ENCODE results near the gene PSMG3.

PSMG3 gene

GRCh38 chr7:1542329-1542728, 27.5 kb downstream of the PSMG3 start:
- ChIA-PET POLR2A (no interaction called here), CTCF (no interaction called here)

GRCh38 chr7:1541431-1542162, 28.2 kb downstream of the PSMG3 start:
- CTCF ChIA-PET: no interaction called here
- POLR2A ChIA-PET: no interaction called here
- no peak for DNase-seq (ENCODE audit: extremely low spot score)
- TF ChIP-seq LEF1 (IDR thresholded peaks at IDR 0.05; ENCODE audit: borderline replicate concordance) (no peak), TARDBP (IDR thresholded peaks at IDR 0.05) (no peak), SUZ12 (IDR thresholded peaks at IDR 0.05) (no peak), FOXA1 (IDR thresholded peaks at IDR 0.05) (no peak), NFRKB (IDR thresholded peaks at IDR 0.05) (no peak), PKNOX1 (IDR thresholded peaks at IDR 0.05) (no peak), CTBP1 (IDR thresholded peaks at IDR 0.05; ENCODE audit: borderline replicate concordance) (no peak), SP1 (IDR thresholded peaks at IDR 0.05) (no peak), ELF4 (IDR thresholded peaks at IDR 0.05) (no peak), ZNF384 (IDR thresholded peaks at IDR 0.05) (no peak), FOXK2 (IDR thresholded peaks at IDR 0.05) (no peak), HDGF (IDR thresholded peaks at IDR 0.05; ENCODE audit: borderline replicate concordance) (no peak), ARNT (IDR thresholded peaks at IDR 0.05) (no peak), FOXM1 (IDR thresholded peaks at IDR 0.05; ENCODE audit: borderline replicate concordance) (no peak), L3MBTL2 (conservative IDR thresholded peaks at IDR 0.05) (no peak)

More at GRCh38 chr7:1542329-1542728, 27.5 kb downstream of the PSMG3 start:
- DNase-seq (ENCODE audit: extremely low spot score): no peak
- TF ChIP-seq L3MBTL2 (conservative IDR thresholded peaks at IDR 0.05) (no peak), TARDBP (IDR thresholded peaks at IDR 0.05) (no peak), PKNOX1 (IDR thresholded peaks at IDR 0.05) (no peak), SUZ12 (IDR thresholded peaks at IDR 0.05) (no peak), BHLHE40 (IDR thresholded peaks at IDR 0.05; ENCODE audit: borderline replicate concordance) (no peak), FOXA1 (IDR thresholded peaks at IDR 0.05) (no peak), SP1 (IDR thresholded peaks at IDR 0.05) (no peak), HDGF (IDR thresholded peaks at IDR 0.05; ENCODE audit: borderline replicate concordance) (no peak), ELF4 (IDR thresholded peaks at IDR 0.05) (no peak), FOXM1 (IDR thresholded peaks at IDR 0.05; ENCODE audit: borderline replicate concordance) (no peak), LEF1 (IDR thresholded peaks at IDR 0.05; ENCODE audit: borderline replicate concordance) (no peak), NFRKB (IDR thresholded peaks at IDR 0.05) (no peak), ARNT (IDR thresholded peaks at IDR 0.05) (no peak), FOXK2 (IDR thresholded peaks at IDR 0.05) (no peak), CTBP1 (IDR thresholded peaks at IDR 0.05; ENCODE audit: borderline replicate concordance) (no peak), ZNF384 (IDR thresholded peaks at IDR 0.05) (no peak)

GRCh38 chr7:1540776-1541271, 29.0 kb downstream of the PSMG3 start:
- ChIA-PET CTCF (no interaction called here), POLR2A (no interaction called here)
- TF ChIP-seq FOXA1 (IDR thresholded peaks at IDR 0.05): no peak
- TF ChIP-seq CTBP1 (IDR thresholded peaks at IDR 0.05; ENCODE audit: borderline replicate concordance): no peak
- no peak for TF ChIP-seq PKNOX1 (IDR thresholded peaks at IDR 0.05)
- TF ChIP-seq SP1 (IDR thresholded peaks at IDR 0.05): no peak
- no peak for TF ChIP-seq L3MBTL2 (conservative IDR thresholded peaks at IDR 0.05)
- no peak for TF ChIP-seq LEF1 (IDR thresholded peaks at IDR 0.05; ENCODE audit: borderline replicate concordance)
- no peak for TF ChIP-seq SUZ12 (IDR thresholded peaks at IDR 0.05)
- no peak for TF ChIP-seq FOXK2 (IDR thresholded peaks at IDR 0.05)
- DNase-seq (ENCODE audit: extremely low spot score): no peak

- CTCF ChIA-PET: no interaction called here
- TF ChIP-seq FOXM1 (IDR thresholded peaks at IDR 0.05; ENCODE audit: borderline replicate concordance) (no peak), FOXA1 (IDR thresholded peaks at IDR 0.05) (no peak), BHLHE40 (IDR thresholded peaks at IDR 0.05; ENCODE audit: borderline replicate concordance) (no peak), L3MBTL2 (conservative IDR thresholded peaks at IDR 0.05) (no peak), CTBP1 (IDR thresholded peaks at IDR 0.05; ENCODE audit: borderline replicate concordance) (no peak), PKNOX1 (IDR thresholded peaks at IDR 0.05) (no peak), SUZ12 (IDR thresholded peaks at IDR 0.05) (no peak), LEF1 (IDR thresholded peaks at IDR 0.05; ENCODE audit: borderline replicate concordance) (no peak), ELF4 (IDR thresholded peaks at IDR 0.05) (no peak), FOXK2 (IDR thresholded peaks at IDR 0.05) (no peak), ARNT (IDR thresholded peaks at IDR 0.05) (no peak), HDGF (IDR thresholded peaks at IDR 0.05; ENCODE audit: borderline replicate concordance) (no peak), NFRKB (IDR thresholded peaks at IDR 0.05) (no peak), TARDBP (IDR thresholded peaks at IDR 0.05) (no peak), SP1 (IDR thresholded peaks at IDR 0.05) (no peak), ZNF384 (IDR thresholded peaks at IDR 0.05) (no peak)
- no peak for DNase-seq (ENCODE audit: extremely low spot score)
- POLR2A ChIA-PET: no interaction called here
Observed at GRCh38 chr7:1539882-1540775, 29.7 kb downstream of the PSMG3 start.

All from HEK293T (cell line).